Astrocyte (in vitro differentiated cells and primary cell): ENCODE results near the gene SLC4A2. TPM values are rescaled to one million over a fixed set of nuclear protein-coding genes. Genes with fewer than 3 reads are reported as not detected.

Experiments used
- DNase-seq: peaks from one replicate; pipeline ENCODE4 v3.0.0-alpha.2; 2010; ENCODE audit warnings: low read depth
- FAIRE-seq: peaks from 2 replicates; lab custom pipeline; 2011; peaks lifted over from hg19 to GRCh38; lab: Jason Lieb, UNC
- H2AFZ ChIP-seq: 2 replicates; pipeline ENCODE4 v1.6.0; 2012; ENCODE audit warnings: low read depth, low read length, inconsistent platforms
- H3K27ac ChIP-seq: 2 replicates; pipeline ENCODE4 v1.5.1; 2011; ENCODE audit warnings: low read depth, low read length, inconsistent platforms
- H3K27me3 ChIP-seq: 2 replicates; pipeline ENCODE4 v1.6.0; 2011; ENCODE audit warnings: low read length, inconsistent platforms; ENCODE audit not compliant: insufficient read depth
- H3K36me3 ChIP-seq: 2 replicates; pipeline ENCODE4 v1.5.1; 2011; ENCODE audit warnings: low read length, inconsistent platforms; ENCODE audit not compliant: insufficient read depth
- H3K4me1 ChIP-seq: 2 replicates; pipeline ENCODE4 v1.5.1; 2011; ENCODE audit warnings: low read length, inconsistent platforms; ENCODE audit not compliant: insufficient read depth
- H3K4me2 ChIP-seq: 2 replicates; pipeline ENCODE4 v1.6.0; 2012; ENCODE audit warnings: low read length, inconsistent platforms
- H3K4me3 ChIP-seq: 2 replicates; pipeline ENCODE4 v1.5.1; 2011; ENCODE audit warnings: low read depth, mild to moderate bottlenecking, low read length, inconsistent platforms; ENCODE audit not compliant: insufficient read depth
- H3K79me2 ChIP-seq: 2 replicates; pipeline ENCODE4 v1.6.0; 2012; ENCODE audit warnings: mild to moderate bottlenecking, low read length, inconsistent platforms; ENCODE audit not compliant: insufficient read depth
- H3K9ac ChIP-seq: 2 replicates; pipeline ENCODE4 v1.6.0; 2012; ENCODE audit warnings: mild to moderate bottlenecking, low read length, inconsistent platforms
- H3K9me3 ChIP-seq: 2 replicates; pipeline ENCODE4 v1.5.1; 2012; ENCODE audit warnings: low read depth, mild to moderate bottlenecking, low read length, inconsistent platforms; ENCODE audit not compliant: insufficient read depth
- H4K20me1 ChIP-seq: 2 replicates; pipeline ENCODE4 v1.6.0; 2012; ENCODE audit warnings: low read length, inconsistent platforms; ENCODE audit not compliant: insufficient read depth
- H3K27ac Mint-ChIP-seq: one replicate; pipeline ENCODE4 v1.8.0; 2021; ENCODE audit warnings: mild to moderate bottlenecking, mixed read lengths; ENCODE audit not compliant: unreplicated experiment
- H3K27me3 Mint-ChIP-seq: one replicate; pipeline ENCODE4 v1.8.0; 2021; ENCODE audit warnings: low read depth, mixed read lengths; ENCODE audit not compliant: unreplicated experiment
- H3K36me3 Mint-ChIP-seq: one replicate; pipeline ENCODE4 v1.8.0; 2021; ENCODE audit warnings: low read depth, mixed read lengths; ENCODE audit not compliant: unreplicated experiment
- H3K4me1 Mint-ChIP-seq: one replicate; pipeline ENCODE4 v1.8.0; 2021; ENCODE audit warnings: low read depth, mixed read lengths; ENCODE audit not compliant: unreplicated experiment
- H3K4me3 Mint-ChIP-seq: one replicate; pipeline ENCODE4 v1.8.0; 2021; ENCODE audit warnings: mild to moderate bottlenecking, moderate library complexity, mixed read lengths; ENCODE audit not compliant: unreplicated experiment
- H3K9me3 Mint-ChIP-seq: one replicate; pipeline ENCODE4 v1.8.0; 2021; ENCODE audit warnings: mild to moderate bottlenecking, mixed read lengths; ENCODE audit not compliant: unreplicated experiment
- CTCF ChIP-seq: IDR thresholded peaks from 2 replicates; pipeline ENCODE4 v1.5.1; 2011; ENCODE audit warnings: low read depth, mild to moderate bottlenecking, inconsistent platforms, low read length, moderate library complexity; ENCODE audit not compliant: insufficient read depth
- EZH2 ChIP-seq: IDR thresholded peaks from 2 replicates; pipeline ENCODE4 v1.6.1; 2012; ENCODE audit warnings: mild to moderate bottlenecking, low read length, inconsistent platforms; ENCODE audit not compliant: insufficient read depth
- total RNA-seq: library from RNA; stranded (reverse); gene quantifications from 2 replicates; pipeline ENCODE4 v1.2.1, GENCODE V29; 2021

Gene SLC4A2
- total RNA-seq, 1 donor from 2014 or later, result 302 TPM

- H3K36me3 Mint-ChIP-seq, result peaks cover 19% of the 10 kb centered on the region
- no peak for DNase-seq
These were observed 57.4 kb downstream of the SLC4A2 start for GRCh38 chr7:151116603-151117440.

DNA sequence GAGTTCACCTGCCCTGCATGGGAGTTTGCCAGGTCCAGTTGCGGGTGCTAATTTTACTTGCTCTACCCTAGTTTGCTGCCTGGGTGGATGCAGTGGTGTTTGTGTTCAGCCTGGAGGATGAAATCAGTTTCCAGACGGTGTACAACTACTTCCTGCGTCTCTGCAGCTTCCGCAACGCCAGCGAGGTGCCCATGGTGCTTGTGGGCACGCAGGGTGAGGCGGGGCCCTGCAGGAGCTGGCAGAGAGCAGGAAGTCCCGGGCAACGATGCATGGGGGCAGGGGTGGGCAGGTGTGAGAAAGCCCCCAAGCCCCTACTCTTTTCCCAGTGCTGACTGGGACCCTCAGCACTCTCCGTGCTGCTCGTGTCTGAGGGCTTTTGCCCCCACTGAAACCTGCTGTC is 58.2 kb downstream of the SLC4A2 start:
- Histone ChIP-seq H2AFZ (no peak overlapping the region), H3K36me3 (no peaks in the 10 kb centered on the region), H3K9me3 (no peaks in the 10 kb centered on the region), H3K4me3 (no peak overlapping the region), H3K27ac (no peak overlapping the region), H3K4me2 (no peak overlapping the region), H3K79me2 (peaks cover 43% of the 10 kb centered on the region), H3K9ac (no peak overlapping the region), H4K20me1 (peaks cover 74% of the 10 kb centered on the region), H3K4me1 (peaks cover 30% of the 10 kb centered on the region), H3K27me3 (no peaks in the 10 kb centered on the region)
- DNase-seq (no peak), FAIRE-seq (no peak)
- H3K36me3 Mint-ChIP-seq, result peaks cover 19% of the 10 kb centered on the region
- H3K27me3 Mint-ChIP-seq, result no peaks in the 10 kb centered on the region
- TF ChIP-seq EZH2 (no peak), CTCF (no peak)
- peak overlapping the region; percentile 20 for H3K4me3 Mint-ChIP-seq
- no peak overlapping the region for H3K27ac Mint-ChIP-seq
- H3K4me1 Mint-ChIP-seq, result peaks cover 20% of the 10 kb centered on the region
- H3K9me3 Mint-ChIP-seq, result no peaks in the 10 kb centered on the region

More at GRCh38 chr7:151116603-151117440, 57.4 kb downstream of the SLC4A2 start:
- Mint-ChIP-seq H3K4me1 (peaks cover 26% of the 10 kb centered on the region), H3K27ac (peak overlapping the region; percentile 41), H3K4me3 (peak overlapping the region; percentile 57), H3K9me3 (no peaks in the 10 kb centered on the region), H3K27me3 (no peaks in the 10 kb centered on the region)
- Histone ChIP-seq H4K20me1 (peaks cover 78% of the 10 kb centered on the region), H3K36me3 (no peaks in the 10 kb centered on the region), H3K9me3 (no peaks in the 10 kb centered on the region), H3K4me3 (no peak overlapping the region), H3K79me2 (peaks cover 50% of the 10 kb centered on the region), H3K9ac (no peak overlapping the region), H3K4me1 (peaks cover 30% of the 10 kb centered on the region), H3K4me2 (peak overlapping the region; percentile 79), H3K27me3 (no peaks in the 10 kb centered on the region), H3K27ac (no peak overlapping the region), H2AFZ (no peak overlapping the region)
- no peak for FAIRE-seq
- TF ChIP-seq EZH2, result no peak
- no peak for TF ChIP-seq CTCF
